ENCODE data around the gene FKBP1A.

FKBP1A gene

DNA sequence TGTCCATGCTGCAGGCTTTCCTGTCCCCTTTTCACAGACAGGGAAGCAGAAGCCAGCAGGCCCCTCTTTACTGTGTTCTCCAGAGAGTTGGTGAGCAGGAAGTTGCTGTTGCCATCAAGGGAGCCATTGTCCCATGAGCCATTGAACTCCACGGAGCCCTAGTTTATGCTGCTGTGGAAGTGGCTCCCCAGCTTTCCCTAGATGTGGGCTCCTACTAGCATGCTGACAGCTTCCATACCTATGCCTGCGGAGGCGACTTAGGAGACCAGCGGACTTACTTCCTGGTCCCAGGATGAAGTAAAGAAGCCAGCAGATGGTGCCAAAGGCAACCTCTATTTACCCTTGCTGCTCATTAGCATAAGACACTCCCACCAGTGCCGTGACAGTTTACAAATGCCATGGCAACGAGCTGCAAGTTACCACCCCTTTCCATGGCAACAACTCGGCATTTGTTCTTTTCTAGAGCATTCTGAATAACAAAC, 30.8 kb upstream of the FKBP1A start:
- Histone ChIP-seq H3K9me3 (ENCODE audit: control insufficient read depth, insufficient read depth, low read depth, low read length) (no peaks in the 10 kb centered on the region), H3K4me1 (ENCODE audit: control insufficient read depth, insufficient read depth, low read length) (peaks cover 5% of the 10 kb centered on the region; the same call in 1 of the 2 replicates), H3K27ac (ENCODE audit: extremely low read depth, low read depth, low read length) (no peak overlapping the region), H3K36me3 (ENCODE audit: control insufficient read depth in 2 of 2, insufficient read depth in 1 of 2, low read length in 2 of 2) (no peaks in the 10 kb centered on the region), H3K4me3 (ENCODE audit: low read depth, low read length) (no peak overlapping the region)
- ChIA-PET POLR2A (interaction anchor here (0.6 kb wide), 1 partner anchor 656 kb away, joined by 5 read pairs; no protein-coding TSS in a partner anchor), CTCF (interaction anchor here (0.7 to 5.8 kb wide), 3 partner anchors 12 to 14 kb away, joined by 3 to 44 read pairs (median 6); no protein-coding TSS in a partner anchor)
- no peak for TF ChIP-seq ZNF555 (tag by site-specific recombination; conservative IDR thresholded peaks at IDR 0.05)
- TF ChIP-seq ZNF560 (tag by site-specific recombination; IDR thresholded peaks at IDR 0.05; ENCODE audit: borderline replicate concordance) = no peak

DNA sequence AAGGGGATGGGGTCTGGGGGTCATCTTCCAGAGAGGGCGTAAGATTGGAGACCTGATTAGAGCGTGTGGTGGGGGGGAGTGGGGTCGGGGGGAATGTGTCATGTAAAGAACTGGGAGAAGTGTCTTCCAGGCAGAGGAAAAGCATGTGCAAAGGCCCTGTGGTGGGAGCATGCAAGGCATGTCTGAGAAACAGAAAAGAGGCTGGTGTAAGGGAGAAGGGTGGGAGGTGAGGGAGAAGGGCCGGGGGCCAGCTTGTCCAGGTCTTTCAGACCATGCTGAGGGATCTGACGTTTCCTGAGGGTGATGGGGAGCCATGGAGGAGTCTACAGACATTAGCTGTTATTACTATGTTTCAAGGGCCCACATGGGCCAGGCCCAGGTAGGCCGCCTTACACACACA, 30.4 kb upstream of the FKBP1A start:
- no peaks in the 10 kb centered on the region for H3K9me3 ChIP-seq (ENCODE audit: control insufficient read depth, insufficient read depth, low read depth, low read length)
- POLR2A ChIA-PET = no interaction called here

DNA sequence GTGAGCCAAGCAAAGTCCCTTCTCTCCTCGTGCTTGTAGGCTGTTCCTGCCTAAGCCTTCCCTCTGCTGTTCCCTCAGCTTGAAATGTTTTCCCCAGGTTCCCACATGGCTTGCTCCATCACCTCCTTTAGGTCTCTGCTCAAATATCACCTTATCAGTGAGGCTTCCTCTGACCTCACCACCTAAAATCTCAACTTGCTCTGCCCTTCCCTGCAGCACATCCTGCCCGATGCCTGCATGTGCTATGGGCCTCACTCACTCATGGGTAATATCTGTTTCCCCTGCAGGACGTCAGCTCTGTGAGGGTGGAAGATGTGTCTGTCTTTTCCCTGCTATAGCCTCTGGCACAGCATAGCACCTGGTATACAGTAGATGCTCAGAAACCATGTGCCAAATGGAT, 29.9 kb upstream of the FKBP1A start:
- no peaks in the 10 kb centered on the region for H3K36me3 ChIP-seq (ENCODE audit: control insufficient read depth in 2 of 2, insufficient read depth in 1 of 2, low read length in 2 of 2)
- ChIA-PET POLR2A (no interaction called here), CTCF (interaction anchor here (0.6 to 1.4 kb wide), 2 partner anchors 13 to 217 kb away, joined by 4 to 6 read pairs; no protein-coding TSS in a partner anchor)
- TF ChIP-seq ZNF621 (tag by site-specific recombination; IDR thresholded peaks at IDR 0.05) (no peak), ZNF654 (tag by site-specific recombination; IDR thresholded peaks at IDR 0.05; ENCODE audit: low read depth) (no peak)
- TF ChIP-seq, protein P1, sequence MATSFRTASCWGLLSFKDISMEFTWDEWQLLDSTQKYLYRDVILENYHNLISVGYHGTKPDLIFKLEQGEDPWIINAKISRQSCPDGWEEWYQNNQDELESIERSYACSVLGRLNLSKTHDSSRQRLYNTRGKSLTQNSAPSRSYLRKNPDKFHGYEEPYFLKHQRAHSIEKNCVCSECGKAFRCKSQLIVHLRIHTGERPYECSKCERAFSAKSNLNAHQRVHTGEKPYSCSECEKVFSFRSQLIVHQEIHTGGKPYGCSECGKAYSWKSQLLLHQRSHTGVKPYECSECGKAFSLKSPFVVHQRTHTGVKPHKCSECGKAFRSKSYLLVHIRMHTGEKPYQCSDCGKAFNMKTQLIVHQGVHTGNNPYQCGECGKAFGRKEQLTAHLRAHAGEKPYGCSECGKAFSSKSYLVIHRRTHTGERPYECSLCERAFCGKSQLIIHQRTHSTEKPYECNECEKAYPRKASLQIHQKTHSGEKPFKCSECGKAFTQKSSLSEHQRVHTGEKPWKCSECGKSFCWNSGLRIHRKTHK (tag by site-specific recombination; IDR thresholded peaks at IDR 0.05) = no peak
- TF ChIP-seq, protein P2, sequence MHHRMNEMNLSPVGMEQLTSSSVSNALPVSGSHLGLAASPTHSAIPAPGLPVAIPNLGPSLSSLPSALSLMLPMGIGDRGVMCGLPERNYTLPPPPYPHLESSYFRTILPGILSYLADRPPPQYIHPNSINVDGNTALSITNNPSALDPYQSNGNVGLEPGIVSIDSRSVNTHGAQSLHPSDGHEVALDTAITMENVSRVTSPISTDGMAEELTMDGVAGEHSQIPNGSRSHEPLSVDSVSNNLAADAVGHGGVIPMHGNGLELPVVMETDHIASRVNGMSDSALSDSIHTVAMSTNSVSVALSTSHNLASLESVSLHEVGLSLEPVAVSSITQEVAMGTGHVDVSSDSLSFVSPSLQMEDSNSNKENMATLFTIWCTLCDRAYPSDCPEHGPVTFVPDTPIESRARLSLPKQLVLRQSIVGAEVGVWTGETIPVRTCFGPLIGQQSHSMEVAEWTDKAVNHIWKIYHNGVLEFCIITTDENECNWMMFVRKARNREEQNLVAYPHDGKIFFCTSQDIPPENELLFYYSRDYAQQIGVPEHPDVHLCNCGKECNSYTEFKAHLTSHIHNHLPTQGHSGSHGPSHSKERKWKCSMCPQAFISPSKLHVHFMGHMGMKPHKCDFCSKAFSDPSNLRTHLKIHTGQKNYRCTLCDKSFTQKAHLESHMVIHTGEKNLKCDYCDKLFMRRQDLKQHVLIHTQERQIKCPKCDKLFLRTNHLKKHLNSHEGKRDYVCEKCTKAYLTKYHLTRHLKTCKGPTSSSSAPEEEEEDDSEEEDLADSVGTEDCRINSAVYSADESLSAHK (tag by site-specific recombination; IDR thresholded peaks at IDR 0.05) = no peak
- no peaks in the 10 kb centered on the region for H3K9me3 ChIP-seq (ENCODE audit: control insufficient read depth, insufficient read depth, low read depth, low read length)
- no peak overlapping the region for H3K27ac ChIP-seq (ENCODE audit: extremely low read depth, low read depth, low read length)
- peaks cover 3% of the 10 kb centered on the region; the same call in 1 of the 2 replicates for H3K4me1 ChIP-seq (ENCODE audit: control insufficient read depth, insufficient read depth, low read length)
- no peak overlapping the region for H3K4me3 ChIP-seq (ENCODE audit: low read depth, low read length)

More for the DNA sequence above, 30.4 kb upstream of the FKBP1A start:
- TF ChIP-seq, protein P3, sequence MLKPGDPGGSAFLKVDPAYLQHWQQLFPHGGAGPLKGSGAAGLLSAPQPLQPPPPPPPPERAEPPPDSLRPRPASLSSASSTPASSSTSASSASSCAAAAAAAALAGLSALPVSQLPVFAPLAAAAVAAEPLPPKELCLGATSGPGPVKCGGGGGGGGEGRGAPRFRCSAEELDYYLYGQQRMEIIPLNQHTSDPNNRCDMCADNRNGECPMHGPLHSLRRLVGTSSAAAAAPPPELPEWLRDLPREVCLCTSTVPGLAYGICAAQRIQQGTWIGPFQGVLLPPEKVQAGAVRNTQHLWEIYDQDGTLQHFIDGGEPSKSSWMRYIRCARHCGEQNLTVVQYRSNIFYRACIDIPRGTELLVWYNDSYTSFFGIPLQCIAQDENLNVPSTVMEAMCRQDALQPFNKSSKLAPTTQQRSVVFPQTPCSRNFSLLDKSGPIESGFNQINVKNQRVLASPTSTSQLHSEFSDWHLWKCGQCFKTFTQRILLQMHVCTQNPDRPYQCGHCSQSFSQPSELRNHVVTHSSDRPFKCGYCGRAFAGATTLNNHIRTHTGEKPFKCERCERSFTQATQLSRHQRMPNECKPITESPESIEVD (tag by site-specific recombination; IDR thresholded peaks at IDR 0.05) = no peak
- peak; percentile 87 for TF ChIP-seq ZNF623 (tag by site-specific recombination; IDR thresholded peaks at IDR 0.05)
- H3K4me3 ChIP-seq (ENCODE audit: low read depth, low read length) = no peak overlapping the region
- CTCF ChIA-PET = interaction anchor here (1.4 to 5.8 kb wide), 2 partner anchors 12 to 14 kb away, joined by 6 to 44 read pairs; no protein-coding TSS in a partner anchor
- peaks cover 5% of the 10 kb centered on the region; the same call in 1 of the 2 replicates for H3K4me1 ChIP-seq (ENCODE audit: control insufficient read depth, insufficient read depth, low read length)
- H3K27ac ChIP-seq (ENCODE audit: extremely low read depth, low read depth, low read length) = no peak overlapping the region
- no peaks in the 10 kb centered on the region for H3K36me3 ChIP-seq (ENCODE audit: control insufficient read depth in 2 of 2, insufficient read depth in 1 of 2, low read length in 2 of 2)

DNA sequence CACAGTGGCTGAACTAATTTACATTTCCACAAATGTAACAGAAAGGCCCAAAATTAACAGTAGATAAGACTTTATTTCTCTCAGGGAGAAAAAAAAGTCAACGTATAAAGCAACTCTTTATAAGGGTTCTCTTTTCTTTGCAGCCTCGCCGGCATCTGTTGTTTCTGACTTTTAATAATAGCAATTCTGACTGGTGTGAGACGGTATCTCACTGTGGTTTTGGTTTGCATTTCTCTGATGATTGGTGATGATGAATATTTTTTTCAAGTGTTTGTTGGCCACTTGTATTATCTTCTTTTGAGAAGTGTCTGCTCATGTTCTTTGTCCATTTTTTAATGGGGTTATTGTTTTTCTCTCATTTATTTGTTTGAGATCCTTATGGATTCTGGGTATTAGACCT, 27.2 kb upstream of the FKBP1A start:
- no peaks in the 10 kb centered on the region for H3K4me1 ChIP-seq (ENCODE audit: control insufficient read depth, insufficient read depth, low read length)
- no peaks in the 10 kb centered on the region for H3K9me3 ChIP-seq (ENCODE audit: control insufficient read depth, insufficient read depth, low read depth, low read length)
- ChIA-PET CTCF (interaction anchor here (1.0 kb wide), 1 partner anchor 84 kb away, joined by 4 read pairs; no protein-coding TSS in a partner anchor), POLR2A (no interaction called here)
- no peak for TF ChIP-seq HOXA7 (CRISPR knock-in tag; IDR thresholded peaks at IDR 0.05; ENCODE audit: borderline replicate concordance)
- no peak for TF ChIP-seq ZNF19 (tag by site-specific recombination; IDR thresholded peaks at IDR 0.05; ENCODE audit: low read depth)
- TF ChIP-seq WT1 (tag by site-specific recombination; IDR thresholded peaks at IDR 0.05) = no peak
- TF ChIP-seq ZSCAN23 (tag by site-specific recombination; IDR thresholded peaks at IDR 0.05) = no peak
- TF ChIP-seq YY2 (tag by site-specific recombination; IDR thresholded peaks at IDR 0.05) = no peak
- no peak for TF ChIP-seq ZNF658 (tag by site-specific recombination; IDR thresholded peaks at IDR 0.05)
- TF ChIP-seq ZEB2 (tag by site-specific recombination; IDR thresholded peaks at IDR 0.05) = no peak
- H3K27ac ChIP-seq (ENCODE audit: extremely low read depth, low read depth, low read length) = no peak overlapping the region
- no peak overlapping the region for H3K4me3 ChIP-seq (ENCODE audit: low read depth, low read length)
- no peaks in the 10 kb centered on the region for H3K36me3 ChIP-seq (ENCODE audit: control insufficient read depth in 2 of 2, insufficient read depth in 1 of 2, low read length in 2 of 2)
